ENCODE measurements around the gene VPS35. TPM values are rescaled to one million over a fixed set of nuclear protein-coding genes. Genes with fewer than 3 reads are reported as not detected.

VPS35 gene
- 100 to 1,000 TPM in 1 of 2 experiments, 10 to 100 TPM in 1; 95.1 to 100 TPM for total RNA-seq

DNA sequence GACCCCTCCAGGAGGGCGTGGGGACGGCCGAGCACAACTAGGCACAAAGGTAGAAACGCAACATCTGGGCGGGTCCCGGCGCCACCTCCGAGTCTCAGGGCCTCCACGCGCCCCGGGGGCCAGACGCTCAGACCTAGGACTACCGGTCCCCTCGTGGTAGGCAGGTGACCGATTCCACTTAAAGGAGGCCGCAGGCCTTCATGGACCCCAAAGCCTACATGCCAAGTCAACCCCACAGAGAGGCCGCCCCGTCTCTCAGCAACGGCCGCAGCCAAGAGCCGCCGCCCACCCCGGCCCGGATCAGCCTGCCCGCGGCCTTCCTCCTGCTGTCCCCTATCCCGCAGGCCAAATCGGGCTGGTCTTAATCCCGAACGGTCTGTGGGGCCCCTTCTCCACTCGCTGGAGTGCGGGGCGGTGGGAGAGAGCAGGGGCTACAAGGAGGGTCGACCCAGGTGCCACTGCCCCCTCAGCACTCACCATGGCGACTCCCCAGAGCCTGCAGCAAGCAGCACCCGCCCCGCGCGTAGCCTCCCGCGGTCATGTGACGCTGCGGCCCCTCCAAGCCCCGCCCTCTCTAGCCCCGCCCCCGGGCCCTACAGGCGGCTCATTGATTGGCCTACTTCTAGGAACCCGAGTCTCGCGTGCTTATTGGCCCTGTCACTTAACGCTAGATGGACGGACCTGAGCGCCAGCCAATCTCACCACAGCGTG lies at the start of gene VPS35:
VPS35 (minus strand) TSS at position 525 of the 711 bp plus-strand sequence; CDS start at position 480, 45 bp downstream.
- ChIA-PET CTCF (interaction anchor here (0.8 kb wide), 1 partner anchor 165 kb away, joined by 3 read pairs; no protein-coding TSS in a partner anchor), POLR2A (interaction anchor here (0.6 to 1.2 kb wide), 2 partner anchors 141 to 142 kb away, joined by 3 to 13 read pairs; partner anchors contain the start of gene C16orf87)

DNA sequence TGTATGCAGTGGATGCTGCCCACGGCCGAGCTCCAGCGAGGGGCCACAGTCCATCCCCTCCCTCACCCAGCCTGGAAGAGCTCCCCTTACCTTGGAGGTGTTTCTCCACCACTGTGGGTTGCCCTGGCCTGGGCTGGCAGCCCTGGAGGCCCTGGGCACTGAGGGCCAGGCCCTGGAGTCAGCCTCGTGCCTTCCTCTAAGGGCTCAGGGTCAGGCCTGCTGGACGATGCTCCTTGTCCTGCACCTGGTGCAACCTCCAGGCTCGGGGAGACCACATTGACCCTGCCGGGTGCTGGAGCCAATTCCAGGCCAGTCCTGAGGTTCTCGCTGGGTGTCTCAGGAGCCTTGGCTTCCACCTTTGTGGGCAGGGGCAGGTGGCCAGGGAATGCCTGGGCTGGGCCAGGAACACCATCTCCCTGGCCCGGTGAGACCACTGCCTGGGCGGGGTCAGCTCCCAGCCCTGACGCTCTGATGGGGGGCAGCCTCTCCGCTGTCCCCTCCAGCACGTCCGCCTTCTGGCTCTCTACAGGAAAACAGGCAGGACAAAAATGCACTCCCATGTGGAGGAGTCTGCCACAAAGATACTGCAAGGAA lies 48.7 kb upstream of the VPS35 start:
- POLR2A ChIA-PET: no interaction called here
- CTCF ChIA-PET: no interaction called here

DNA sequence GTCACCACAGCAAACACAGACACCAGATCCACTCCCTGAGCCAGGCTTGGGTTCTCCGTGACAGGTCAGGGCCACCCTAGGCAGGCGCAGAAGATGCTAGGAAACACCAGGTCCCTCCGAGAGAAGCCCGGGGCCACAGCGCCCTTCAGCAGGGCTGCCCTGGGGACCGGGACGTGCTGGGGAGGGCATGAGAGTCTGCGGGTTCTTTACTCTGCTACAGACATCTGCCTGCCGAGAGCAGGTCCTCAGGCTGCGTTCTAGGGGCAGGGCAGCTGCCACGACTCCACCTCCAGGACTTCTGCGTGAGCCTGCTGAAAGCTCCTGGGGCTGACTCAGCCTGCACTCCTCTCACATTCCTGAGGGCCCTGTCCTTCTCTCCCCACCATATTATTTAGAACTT lies 47.7 kb upstream of the VPS35 start:
- CTCF ChIA-PET: no interaction called here

DNA sequence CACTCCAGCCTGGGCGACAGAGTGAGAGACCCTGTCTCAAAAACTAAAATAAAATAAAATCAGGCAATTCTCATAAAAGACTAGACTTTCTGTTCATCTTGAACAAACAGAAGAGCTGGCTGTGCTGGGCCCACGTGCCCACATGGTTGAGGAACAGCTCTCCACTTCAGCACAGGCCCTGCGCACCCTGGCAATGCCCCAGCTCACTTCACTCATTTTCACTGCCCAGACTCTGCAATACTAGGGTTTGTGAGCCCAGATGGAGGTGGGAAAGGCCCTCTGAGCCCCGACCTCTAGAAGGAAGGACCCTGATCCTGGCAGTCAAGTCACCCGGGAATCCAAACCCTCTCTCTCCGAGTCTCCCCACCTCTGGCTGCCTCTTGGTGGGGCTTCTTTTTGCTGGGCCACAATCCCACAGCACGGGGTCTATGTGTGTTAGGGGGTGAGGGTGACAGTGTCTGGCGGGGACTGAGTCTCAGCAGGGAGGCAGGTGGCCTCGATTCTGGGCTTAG lies 44.4 kb upstream of the VPS35 start:
- ChIA-PET CTCF (interaction anchor here (0.6 kb wide), 1 partner anchor 84 kb away, joined by 4 read pairs; no protein-coding TSS in a partner anchor), POLR2A (no interaction called here)

More for the DNA sequence above, 47.7 kb upstream of the VPS35 start:
- POLR2A ChIA-PET: no interaction called here

DNA sequence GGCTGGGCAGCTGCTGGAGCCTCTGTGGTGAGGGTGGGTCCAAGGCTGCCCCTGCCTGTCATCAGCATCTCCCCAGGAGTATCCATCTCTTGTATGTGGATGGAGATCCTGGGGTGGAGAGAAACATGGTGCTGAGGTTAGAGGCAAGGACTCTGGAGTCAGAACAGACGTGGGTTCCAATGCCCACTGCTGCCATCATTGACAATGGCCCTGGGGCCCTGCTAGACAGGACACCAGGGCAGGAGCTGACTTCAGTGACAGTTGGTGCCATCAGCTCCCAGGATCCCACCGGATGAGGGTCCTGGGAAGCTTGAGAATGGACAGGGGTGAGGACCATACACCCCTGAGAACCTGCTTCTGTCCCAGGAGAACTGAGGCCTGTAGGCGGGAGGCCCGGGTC lies 43.6 kb upstream of the VPS35 start:
- CTCF ChIA-PET: interaction anchor here (0.6 kb wide), 1 partner anchor 57 kb away, joined by 3 read pairs; no protein-coding TSS in a partner anchor
- POLR2A ChIA-PET: no interaction called here

DNA sequence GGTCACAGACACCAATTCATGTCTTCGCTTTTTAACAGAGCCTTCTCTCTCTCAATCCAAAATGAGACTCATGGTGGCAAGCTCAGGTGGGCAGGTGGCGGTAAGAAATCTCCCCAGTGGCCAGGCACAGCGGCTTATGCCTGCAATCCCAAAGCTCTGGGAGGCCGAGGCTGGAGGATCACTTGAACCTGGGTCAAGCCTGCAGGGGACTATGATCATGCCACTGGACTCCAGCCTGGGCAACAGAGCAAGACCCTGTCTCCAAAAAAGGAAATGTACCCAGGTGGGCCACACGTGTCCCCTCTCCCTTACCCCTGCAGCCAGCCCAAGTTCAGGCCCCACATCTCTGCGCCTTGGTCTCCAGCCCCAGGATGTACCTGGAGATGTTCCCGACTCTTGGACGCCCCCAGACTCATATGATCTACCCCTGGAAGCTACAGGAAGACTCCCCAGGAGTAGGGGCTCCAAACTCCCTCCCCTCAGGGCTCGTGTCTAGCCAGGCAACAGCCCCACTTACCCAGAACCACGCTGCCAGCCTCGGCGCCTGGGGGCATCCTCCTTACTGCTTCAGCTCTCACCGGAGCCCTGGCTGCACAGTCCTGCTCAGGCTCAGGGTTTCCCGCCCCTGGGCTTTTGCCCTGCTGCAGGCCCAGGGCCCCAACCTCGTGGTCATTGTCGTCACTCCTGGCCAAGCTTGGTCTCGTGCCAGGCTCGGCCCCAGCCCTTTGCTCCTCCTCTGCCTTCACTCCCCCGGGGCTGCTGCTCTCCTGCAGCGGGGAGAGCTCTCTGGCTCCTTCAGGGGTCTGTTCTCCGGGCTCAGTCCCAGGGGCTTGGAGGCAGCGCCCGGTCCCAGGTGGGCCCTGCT lies 42.9 kb upstream of the VPS35 start:
- ChIA-PET CTCF (interaction anchor here (0.6 kb wide), 1 partner anchor 56 kb away, joined by 3 read pairs; no protein-coding TSS in a partner anchor), POLR2A (no interaction called here)

DNA sequence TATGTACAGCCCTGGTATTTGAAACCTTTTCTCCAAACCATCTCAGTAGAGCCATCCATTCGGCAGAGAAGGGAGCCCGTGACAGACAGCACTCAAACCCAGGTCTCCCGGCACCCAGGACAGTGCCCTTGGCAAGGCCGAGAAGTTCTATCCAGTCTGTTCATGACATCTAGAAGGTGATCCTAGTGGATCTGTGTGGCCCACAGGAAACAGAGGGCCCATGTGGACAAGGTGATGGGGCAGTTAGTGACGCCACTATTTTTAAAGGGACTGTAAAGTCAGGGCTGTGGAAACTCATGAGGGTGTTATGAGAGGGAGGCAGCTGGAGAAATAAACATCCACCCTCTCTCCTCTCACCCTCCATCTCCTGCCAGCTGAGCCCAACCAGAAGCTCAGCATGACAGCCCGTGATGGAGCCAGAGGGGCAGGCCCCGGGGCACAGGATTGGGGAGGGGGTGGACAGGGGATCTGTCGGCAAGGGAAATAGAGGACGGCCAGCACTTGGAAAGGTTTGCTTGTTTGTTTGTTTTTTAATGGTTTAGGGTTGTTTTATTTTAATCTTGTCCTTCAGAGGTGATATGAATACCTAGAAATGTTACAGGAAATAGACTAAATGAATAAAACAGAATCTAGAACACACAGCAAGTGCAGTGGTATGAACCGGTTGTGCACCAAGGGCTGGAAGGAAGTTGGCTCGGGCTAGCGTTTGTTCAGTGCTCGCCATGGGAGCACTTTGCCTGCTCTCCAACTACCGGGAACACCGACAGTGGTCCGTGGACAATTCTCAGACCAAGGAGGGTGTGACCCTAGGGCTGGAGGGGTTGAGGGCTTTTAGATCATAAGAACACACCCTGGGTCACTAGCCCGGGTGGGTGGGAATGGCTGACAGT lies 42.1 kb upstream of the VPS35 start:
- CTCF ChIA-PET: no interaction called here
- POLR2A ChIA-PET: no interaction called here

DNA sequence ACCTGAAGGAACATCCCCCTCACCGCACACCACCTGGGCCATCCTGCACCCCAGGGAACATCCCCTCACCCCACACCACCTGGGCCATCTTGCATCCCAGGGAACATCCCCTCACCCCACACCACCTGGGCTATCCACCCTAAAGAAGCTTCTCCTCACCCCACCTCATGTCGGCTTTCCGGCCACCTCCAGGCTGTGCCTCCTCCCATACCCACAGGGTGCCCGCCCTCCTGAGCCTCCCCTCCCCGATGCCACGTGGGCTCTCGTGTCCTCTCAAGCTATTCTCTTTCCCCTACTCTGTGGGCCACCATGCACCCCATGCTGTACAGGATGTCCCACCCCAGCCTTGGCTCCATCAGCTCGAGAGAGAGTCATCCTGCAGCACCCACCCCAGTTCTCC lies 41.1 kb upstream of the VPS35 start:
- POLR2A ChIA-PET: no interaction called here

DNA sequence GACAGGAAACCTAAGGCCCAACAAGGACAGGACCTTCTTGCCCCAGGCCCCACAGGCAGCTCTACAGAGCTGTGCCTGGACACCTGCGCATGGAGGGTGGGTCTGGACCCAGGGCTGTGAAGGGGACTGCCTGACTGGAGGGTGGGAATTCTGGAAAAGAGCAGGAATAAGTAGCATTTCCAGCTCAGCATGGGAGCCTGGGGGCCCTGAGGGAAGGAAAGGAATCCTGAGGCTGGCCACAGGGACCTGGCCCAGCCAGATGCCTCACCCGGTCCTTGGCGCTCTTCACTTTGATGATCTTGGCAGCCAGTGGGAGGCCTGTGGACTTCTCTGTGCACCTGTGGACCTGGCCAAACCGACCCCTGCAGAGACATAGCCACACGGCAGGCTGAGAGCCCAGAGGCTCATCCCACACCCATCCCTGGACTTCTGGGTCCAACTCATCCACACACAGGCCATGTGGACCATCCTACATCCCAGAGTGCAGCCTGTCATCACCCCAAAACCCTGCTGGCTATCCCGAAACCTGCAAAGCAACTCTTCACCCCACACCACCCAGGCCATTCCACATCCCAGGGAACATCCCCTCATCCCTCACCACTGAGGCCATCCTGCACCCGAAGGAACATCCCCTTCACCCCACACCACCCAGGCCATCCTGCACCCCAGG lies 40.5 kb upstream of the VPS35 start:
- CTCF ChIA-PET: no interaction called here
- POLR2A ChIA-PET: no interaction called here

More for the DNA sequence above, 41.1 kb upstream of the VPS35 start:
- CTCF ChIA-PET: no interaction called here

DNA sequence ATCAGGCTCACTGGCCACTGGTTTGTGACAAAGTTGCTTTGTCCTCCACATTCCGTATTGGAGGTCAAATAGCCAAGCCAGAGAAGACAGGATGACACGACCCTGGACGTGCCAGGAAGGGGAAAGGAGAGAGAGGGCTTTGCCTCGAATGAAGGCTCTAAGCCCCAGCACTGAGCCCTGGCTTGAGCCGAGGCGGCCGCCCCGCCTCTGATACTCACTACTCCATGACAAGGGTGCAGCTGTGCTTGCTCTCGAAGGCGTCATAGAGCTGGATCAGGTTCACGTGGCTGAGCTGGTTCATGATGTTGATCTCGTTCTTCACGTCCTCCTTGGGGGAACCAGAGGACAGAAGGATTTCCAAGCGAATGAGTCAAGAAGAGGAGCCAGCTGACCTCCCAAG lies 39.8 kb upstream of the VPS35 start:
- ChIA-PET CTCF (no interaction called here), POLR2A (no interaction called here)

DNA sequence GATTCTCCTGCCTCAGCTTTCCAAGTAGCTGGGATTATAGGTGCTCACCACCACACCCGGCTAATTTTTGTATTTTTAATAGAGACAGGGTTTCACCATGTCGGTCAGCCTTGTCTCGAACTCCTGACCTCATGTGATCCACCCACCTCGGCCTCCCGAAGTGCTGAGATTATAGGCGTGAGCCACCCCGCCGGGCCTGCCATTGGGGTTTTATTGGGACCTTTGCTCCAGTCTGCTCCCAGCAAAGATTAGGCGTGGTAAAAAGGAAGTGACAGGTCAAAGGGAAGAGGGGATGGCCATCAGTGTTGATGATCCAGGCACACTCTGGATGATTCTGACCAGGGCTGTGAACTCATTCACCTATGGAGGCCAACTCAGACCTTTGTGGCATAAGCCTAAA lies 38.7 kb upstream of the VPS35 start:
- ChIA-PET POLR2A (no interaction called here), CTCF (no interaction called here)

DNA sequence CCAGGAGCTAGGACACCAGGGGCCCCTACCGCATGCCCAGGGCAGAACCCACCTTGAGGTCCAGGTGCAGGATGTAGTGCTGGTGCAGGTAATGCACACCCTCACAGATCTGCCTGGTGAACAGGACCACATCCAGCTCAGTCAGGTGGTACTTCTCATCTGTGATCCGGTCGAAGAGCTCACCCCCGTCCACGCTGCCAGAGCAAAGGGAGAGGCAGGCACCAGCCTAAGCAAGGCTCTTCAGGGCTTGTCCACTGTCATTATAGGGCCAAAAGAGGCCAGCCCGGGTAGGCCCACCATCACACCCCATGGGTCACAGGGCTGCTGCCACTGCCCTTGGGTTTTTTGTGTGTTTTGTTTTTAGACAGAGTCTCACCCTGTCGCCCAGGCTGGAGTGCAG lies 38.2 kb upstream of the VPS35 start:
- ChIA-PET POLR2A (no interaction called here), CTCF (no interaction called here)

DNA sequence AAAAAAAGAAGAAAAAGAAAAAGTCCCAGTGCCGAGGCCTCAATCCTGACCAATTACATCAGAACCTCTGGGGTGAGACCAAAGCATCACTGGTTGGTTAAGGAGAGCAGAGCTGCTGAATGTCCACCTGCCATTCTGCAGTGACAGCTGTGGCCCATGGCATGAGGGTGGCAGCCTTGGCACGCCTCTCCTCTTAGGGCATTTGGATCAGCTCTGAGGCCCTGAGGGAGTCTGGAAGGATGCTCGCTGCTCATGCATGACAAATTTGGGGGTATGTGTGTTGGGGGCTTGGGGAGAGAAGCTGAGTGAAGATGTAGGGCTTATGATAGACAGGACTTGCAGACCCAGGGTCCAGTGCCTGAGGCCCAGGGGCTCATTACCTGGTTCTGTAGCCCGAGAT lies 32.9 kb upstream of the VPS35 start:
- CTCF ChIA-PET: no interaction called here

DNA sequence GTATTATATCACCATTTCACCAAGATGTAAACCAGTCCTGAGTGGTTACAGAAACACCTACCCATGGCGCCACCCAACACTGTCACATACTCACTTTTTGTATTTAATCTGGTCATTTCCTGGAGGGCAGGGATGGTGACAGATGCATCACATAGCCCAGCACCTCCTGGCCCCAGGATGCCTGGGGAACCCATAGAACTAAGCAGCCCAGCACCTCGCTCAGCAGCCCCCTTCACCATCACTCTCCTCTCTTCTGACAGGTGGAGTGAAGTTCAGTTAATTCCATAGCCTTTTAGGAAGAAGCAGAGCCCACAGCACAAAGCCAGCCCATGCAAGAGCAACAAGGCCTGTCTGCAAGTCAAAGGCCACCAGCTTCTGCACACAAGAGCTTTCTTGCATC lies 31.6 kb upstream of the VPS35 start:
- CTCF ChIA-PET: no interaction called here
- POLR2A ChIA-PET: no interaction called here

More for the DNA sequence above, 32.9 kb upstream of the VPS35 start:
- POLR2A ChIA-PET: no interaction called here

DNA sequence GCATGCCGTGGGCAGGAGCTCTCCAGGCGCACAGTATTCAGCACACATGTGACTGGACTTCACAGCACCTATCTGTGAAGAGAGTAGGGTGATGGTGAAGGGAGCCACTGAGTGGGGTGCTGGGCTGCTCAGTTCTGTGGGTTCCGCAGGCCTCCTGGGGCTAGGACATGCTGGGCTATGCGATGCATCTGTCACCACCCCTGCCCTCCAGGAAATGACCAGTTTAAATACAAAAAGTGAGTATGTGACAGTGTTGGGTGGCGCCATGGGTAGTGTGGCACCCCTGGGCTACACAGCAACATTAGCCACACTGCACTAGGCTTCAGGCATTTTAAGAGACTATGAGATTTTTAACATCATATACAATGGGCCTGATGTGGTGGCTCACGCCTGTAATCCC lies 30.6 kb upstream of the VPS35 start:
- ChIA-PET POLR2A (no interaction called here), CTCF (no interaction called here)

DNA sequence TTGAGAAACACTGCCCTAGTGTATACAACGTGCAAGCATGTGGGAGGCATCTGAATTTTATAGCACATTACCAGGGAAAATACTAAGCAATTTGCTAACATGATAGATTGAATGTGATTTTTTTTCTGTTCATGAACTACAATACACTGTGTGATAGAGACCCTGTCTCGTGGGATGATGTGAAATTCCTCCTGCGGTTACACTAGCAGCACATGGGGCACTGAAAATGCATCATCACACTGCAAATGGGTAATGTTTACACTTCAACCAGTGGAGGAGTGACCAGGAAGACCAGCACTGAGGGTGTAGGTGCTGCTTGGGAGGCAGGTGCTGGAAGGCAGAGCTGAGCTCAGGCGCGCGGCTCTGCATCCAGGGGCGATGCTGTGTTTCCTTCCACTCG lies 29.2 kb upstream of the VPS35 start:
- ChIA-PET CTCF (no interaction called here), POLR2A (no interaction called here)

DNA sequence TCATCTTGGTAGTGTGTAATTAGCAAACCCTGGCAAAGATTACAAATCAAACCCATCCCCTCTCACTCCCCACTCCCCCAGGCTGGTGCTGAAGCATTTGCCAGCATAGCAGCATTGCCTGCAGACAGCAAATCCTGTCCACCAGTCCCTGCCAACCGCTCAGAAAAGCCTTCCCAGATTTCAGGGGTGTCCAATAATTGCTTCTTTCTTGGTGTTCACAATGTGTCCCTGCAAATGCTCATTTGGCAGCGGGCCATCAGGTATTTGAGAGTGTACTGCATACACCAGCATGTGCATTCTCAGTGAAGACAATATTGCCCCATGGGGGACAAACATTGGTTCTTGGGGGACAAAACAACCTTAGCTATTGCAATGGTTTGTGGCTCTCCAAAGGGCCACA lies 28.7 kb upstream of the VPS35 start:
- ChIA-PET CTCF (no interaction called here), POLR2A (no interaction called here)

DNA sequence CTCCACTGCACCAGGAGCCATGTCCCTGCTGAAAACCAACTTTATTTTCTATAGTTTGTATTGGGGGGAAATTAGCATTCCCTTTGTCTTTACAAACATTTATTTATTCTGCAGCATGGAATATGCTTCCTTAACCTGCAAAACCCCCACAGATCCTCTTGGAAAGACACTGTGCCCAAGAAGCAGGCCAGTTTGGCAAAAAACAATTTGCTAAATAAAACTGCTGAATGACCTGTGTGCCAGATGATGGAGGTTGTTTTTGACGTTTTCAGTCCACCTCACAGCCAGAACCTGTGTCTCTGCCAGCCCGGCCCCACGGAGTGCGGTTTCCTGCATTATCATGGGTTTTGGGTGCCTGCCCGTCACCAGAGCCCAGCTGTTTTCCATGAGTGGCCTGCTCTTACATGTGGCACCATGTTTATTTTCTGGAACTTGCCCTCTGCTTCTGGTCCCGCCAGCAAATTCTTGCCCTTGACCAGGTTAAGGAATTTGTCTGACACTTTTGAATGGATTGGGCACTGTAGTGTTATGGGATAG lies 26.9 kb upstream of the VPS35 start:
- CTCF ChIA-PET: no interaction called here
- POLR2A ChIA-PET: no interaction called here

Data from activated CD8-positive, alpha-beta memory T cell treated with anti-CD3 and anti-CD28 coated beads for 36 hours (primary cell).